K562 (cell line): ENCODE measurements around the gene NMRK2. TPM values are rescaled to one million over a fixed set of nuclear protein-coding genes. Genes with fewer than 3 reads are reported as not detected.
A peak's percentile ranks its signal among the peaks of the same experiment; 100 is the strongest.

Experiments used
- ATAC-seq: fragments of 200-7000 bp; cut with Tn5 transposase; 3 replicates; pipeline ENCODE4 v1.9.1; 2020; ENCODE audit warnings: moderate library complexity
- BruUV-seq: library from RNA; stranded (reverse); fragments of 400-500 nt; replicated peaks from 2 replicates; lab custom pipeline; 2021; lab: Mats Ljungman, UMichigan
- CTCF ChIA-PET: fragments of 300-600 bp; formaldehyde crosslinking; extraction: SDS; loops from one replicate; lab custom pipeline; 2021; ENCODE audit warnings: low intra/inter-chr PET ratio; lab: Yijun Ruan, JAX
- POLR2A ChIA-PET: fragments of 300-600, 350-650 bp; sonication (Branson Sonifier 250); formaldehyde crosslinking; extraction: SDS; loops from one replicate; lab custom pipeline; 2021; ENCODE audit warnings: antibody characterized with exemption, inconsistent platforms; lab: Yijun Ruan, JAX
- DNase-seq, 4 experiments: peaks; one replicate each; pipeline versions ENCODE4 v3.0.0 to v3.0.0-alpha.2; 2011 to 2018; ENCODE audit warnings: low spot score in 3 of 4, mixed read lengths in 3 of 4; ENCODE audit errors: extremely low read depth in 1 of 4
- FAIRE-seq: peaks from 2 replicates; lab custom pipeline; 2011; peaks lifted over from hg19 to GRCh38; lab: Jason Lieb, UNC
- H2AFZ ChIP-seq: 2 replicates; pipeline ENCODE4 v1.6.0; 2011; ENCODE audit warnings: low read depth, low read length, control low read depth, inconsistent platforms
- H3K27ac ChIP-seq: fragments of 200-600 bp; 3 replicates; pipeline ENCODE4 v1.8.0; 2011; ENCODE audit warnings: low read depth, mild to moderate bottlenecking, control low read depth, inconsistent platforms, low read length, moderate library complexity, mixed read lengths; ENCODE audit errors: extremely low read depth
- H3K27me3 ChIP-seq, 2 experiments: fragments of 300-600 bp in 1 of 2; 2 replicates in 1 of 2; 3 replicates in 1 of 2; pipeline versions ENCODE4 v1.6.0 to v1.8.0; 2011; ENCODE audit warnings: inconsistent platforms in 2 of 2, low read length in 2 of 2, mild to moderate bottlenecking in 1 of 2, mixed read lengths in 1 of 2, moderate library complexity in 1 of 2; ENCODE audit not compliant: control insufficient read depth in 2 of 2, insufficient read depth in 2 of 2
- H3K36me3 ChIP-seq: fragments of 300-600 bp; 3 replicates; pipeline ENCODE4 v1.8.0; 2011; ENCODE audit warnings: mild to moderate bottlenecking, low read length, inconsistent platforms; ENCODE audit not compliant: control insufficient read depth, insufficient read depth
- H3K4me1 ChIP-seq, 2 experiments: fragments of 200-600 bp in 1 of 2; replicated peaks in 1 of 2; 2 replicates in 1 of 2; 3 replicates in 1 of 2; pipeline versions ENCODE4 v1.5.1 to v1.8.0; 2011; ENCODE audit warnings: inconsistent platforms in 2 of 2, low read length in 2 of 2, mild to moderate bottlenecking in 1 of 2, mixed read lengths in 1 of 2, moderate library complexity in 1 of 2; ENCODE audit not compliant: control insufficient read depth in 2 of 2, insufficient read depth in 2 of 2
- H3K4me2 ChIP-seq: 2 replicates; pipeline ENCODE4 v1.6.1; 2011; ENCODE audit warnings: low read length, control low read depth, inconsistent platforms, mixed read lengths; ENCODE audit not compliant: insufficient read depth
- H3K4me3 ChIP-seq: fragments of 200-600 bp; sonication (generic), shearing (Covaris generic); 2 replicates; pipeline ENCODE4 v1.5.1; 2016; ENCODE audit warnings: control low read depth, inconsistent platforms
- H3K79me2 ChIP-seq: fragments of 200-600 bp; 3 replicates; pipeline ENCODE4 v1.8.0; 2011; ENCODE audit warnings: low read length, inconsistent platforms; ENCODE audit not compliant: control insufficient read depth, insufficient read depth
- H3K9ac ChIP-seq, 2 experiments: 2 replicates each; pipeline versions ENCODE4 v1.6.0 to v1.6.1; 2011; ENCODE audit warnings: low read depth in 2 of 2, low read length in 2 of 2, control low read depth in 1 of 2, inconsistent platforms in 1 of 2, mild to moderate bottlenecking in 1 of 2, mixed read lengths in 1 of 2; ENCODE audit not compliant: insufficient read depth in 1 of 2
- H3K9me1 ChIP-seq: one replicate; pipeline ENCODE4 v1.6.0; 2011; ENCODE audit warnings: inconsistent platforms, mild to moderate bottlenecking, low read length, moderate library complexity; ENCODE audit not compliant: control insufficient read depth, insufficient read depth
- H3K9me3 ChIP-seq: replicated peaks from 2 replicates; pipeline ENCODE4 v1.5.1; 2011; ENCODE audit warnings: low read depth, low read length, inconsistent platforms; ENCODE audit not compliant: control insufficient read depth, insufficient read depth
- H4K20me1 ChIP-seq: replicated peaks from 2 replicates; pipeline ENCODE4 v1.6.1; 2011; ENCODE audit warnings: low read length, inconsistent platforms, mixed read lengths; ENCODE audit not compliant: control insufficient read depth, insufficient read depth
- ARID3B ChIP-seq: fragments of 250-450 bp; sonication (Bioruptor Pico); IDR thresholded peaks from 2 replicates; pipeline ENCODE4 v1.4.0; 2020; ENCODE audit warnings: borderline replicate concordance
- CHD1 ChIP-seq: fragments of 200-600 bp; sonication (generic); IDR thresholded peaks from one replicate; pipeline ENCODE4 v1.6.1; 2012; ENCODE audit warnings: mild to moderate bottlenecking, moderate library complexity, low read length, inconsistent platforms
- CHD2 ChIP-seq: IDR thresholded peaks from 2 replicates; pipeline ENCODE4 v1.6.1; 2011; ENCODE audit warnings: low read depth, low read length
- CREB3L1 ChIP-seq: fragments of 450-650 bp; IDR thresholded peaks from 2 replicates; pipeline ENCODE4 v1.6.1; 2014; ENCODE audit warnings: low read depth, mild to moderate bottlenecking, moderate library complexity, borderline replicate concordance
- CSDE1 ChIP-seq, 2 experiments: fragments of 450-650 bp; IDR thresholded peaks; 2 replicates each; pipeline ENCODE4 v1.6.1; 2016; ENCODE audit warnings: mild to moderate bottlenecking in 1 of 2
- DMBX1 ChIP-seq: fragments of 250-450 bp; sonication (Bioruptor Pico); IDR thresholded peaks from 2 replicates; pipeline ENCODE4 v1.8.0; 2022; ENCODE audit warnings: inconsistent platforms, mild to moderate bottlenecking, moderate library complexity, borderline replicate concordance
- HDAC6 ChIP-seq: IDR thresholded peaks from 2 replicates; pipeline ENCODE4 v1.6.1; 2012; ENCODE audit warnings: low read depth, mild to moderate bottlenecking, control low read depth, inconsistent platforms, low read length, moderate library complexity
- MIER1 ChIP-seq: fragments of 450-650 bp; IDR thresholded peaks from 2 replicates; pipeline ENCODE4 v1.6.1; 2016; ENCODE audit warnings: antibody characterized with exemption, mild to moderate bottlenecking, low read depth
- OTX1 ChIP-seq: fragments of 450-650 bp; formaldehyde crosslinking; IDR thresholded peaks from 2 replicates; pipeline ENCODE4 v1.4.0; 2022; ENCODE audit warnings: mild to moderate bottlenecking
- POLR2B ChIP-seq: fragments of 450-650 bp; IDR thresholded peaks from 2 replicates; pipeline ENCODE4 v1.6.1; 2018; ENCODE audit warnings: low read depth; ENCODE audit not compliant: partially characterized antibody
- PTBP1 ChIP-seq: fragments of 200-400 bp; formaldehyde crosslinking; IDR thresholded peaks from 2 replicates; pipeline ENCODE4 v1.6.1; 2017; ENCODE audit warnings: low read depth, low read length
- RBM39 ChIP-seq: fragments of 200-400 bp; formaldehyde crosslinking; optimal IDR thresholded peaks from 2 replicates; pipeline ENCODE3; 2018; ENCODE audit warnings: low read depth, low read length
- TCF7 ChIP-seq: sonication (generic); IDR thresholded peaks from 2 replicates; pipeline ENCODE4 v1.6.1; 2016; ENCODE audit warnings: antibody characterized with exemption, borderline replicate concordance
- ZEB2 ChIP-seq: fragments of 450-650 bp; IDR thresholded peaks from 2 replicates; pipeline ENCODE4 v1.6.1; 2016
- ZNF586 ChIP-seq: fragments of 450-650 bp; formaldehyde crosslinking; conservative IDR thresholded peaks from 2 replicates; pipeline ENCODE4 v1.4.0; 2020; ENCODE audit warnings: mild to moderate bottlenecking, moderate library complexity
- WGBS: fragments of 100-300 bp; shearing (Covaris generic); methylation state at CpG from one replicate; pipeline ENCODE4 v1.1.6; 2016; ENCODE audit warnings: low coverage, mixed read lengths; ENCODE audit not compliant: insufficient coverage; ENCODE audit errors: missing lambda C conversion rate; 5-methylcytosine and 5-hydroxymethylcytosine counted together
- in situ Hi-C: fragments of 300-500 bp; cut with MboI; formaldehyde crosslinking; loops from 4 replicates; pipeline ENCODE4 v1.15.0; 2018; ENCODE audit warnings: inconsistent platforms, mixed read lengths
- intact Hi-C: fragments of 100-400 bp; cut with micrococcal nuclease; formaldehyde crosslinking; loops from 2 replicates; pipeline ENCODE4 v1.14.2; 2022
- polyA plus RNA-seq, 8 experiments: library from polyadenylated mRNA; depleted of rRNA in 4 of 8; stranded (reverse) in 5 of 8; unstranded in 3 of 8; fragments of >200 nt; fragmentation: Nextera tagmentation in 2 of 8; fragmentation: Illumina TruSeq in 1 of 8; extraction: Ambion mirVana in 2 of 8; extraction: Trizol in 1 of 8; gene quantifications; 2 replicates each; pipeline versions ENCODE4 v1.2.1 to v1.2.3, GENCODE V29; 2011 to 2014; ENCODE audit warnings: inconsistent platforms in 1 of 8, missing spikeins in 1 of 8
- total RNA-seq, 7 experiments: library from RNA; depleted of rRNA in 6 of 7; stranded (reverse); fragments of >200 nt in 6 of 7; fragmentation: Illumina TruSeq in 2 of 7; extraction: Trizol in 2 of 7; gene quantifications; 2 replicates each; pipeline versions ENCODE4 v1.2.1 to v1.2.3, GENCODE V29; 2011 to 2021; ENCODE audit warnings: low replicate concordance in 1 of 7
- TF ChIP-seq, protein P1 (sequence below): fragments of 250-450 bp; sonication (Bioruptor Pico); IDR thresholded peaks from 2 replicates; pipeline ENCODE4 v1.8.0; 2022; ENCODE audit warnings: inconsistent platforms, mild to moderate bottlenecking, moderate library complexity, borderline replicate concordance
- TF ChIP-seq, protein P2 (sequence below): fragments of 450-650 bp; IDR thresholded peaks from 2 replicates; pipeline ENCODE4 v1.7.1; 2018; ENCODE audit warnings: mild to moderate bottlenecking, low read depth; ENCODE audit not compliant: partially characterized antibody

Gene NMRK2
- total and polyA plus RNA-seq, 9 of the 15 experiments (the other 6 are each of a cell fraction or from before 2014, with no cell fraction given) = not detected

GRCh38 chr19:3990815-3991117 lies 57.9 kb downstream of the NMRK2 start:
- ATAC-seq (no peak), DNase-seq (no peak), FAIRE-seq (no peak)
- Histone ChIP-seq H2AFZ (peak overlapping the region; percentile 69), H4K20me1 (no peaks in the 10 kb centered on the region), H3K36me3 (no peaks in the 10 kb centered on the region), H3K4me2 (0 out of 2 replicates have a peak overlapping the region, but pooled peaks have one; percentile 68), H3K79me2 (no peaks in the 10 kb centered on the region), H3K4me3 (no peak overlapping the region), H3K9ac (peak overlapping the region in 1 of 2 experiments; percentile 51; a peak in 1 of 4 replicates), H3K9me1 (no peaks in the 10 kb centered on the region), H3K4me1 (peaks cover 12 to 17% of the 10 kb centered on the region in 2 experiments; a peak in 4 of 5 replicates), H3K9me3 (0 out of 2 replicates have a peak, but pooled peaks cover 2% of the 10 kb centered on the region), H3K27ac (peak overlapping the region; percentile 33; the same call in 2 of the 3 replicates), H3K27me3 (no peaks in the 10 kb centered on the region)
- WGBS = 49% methylated on average over 3 of the region's 3 CpGs
- no TSS peak for BruUV-seq
- ChIA-PET POLR2A (interaction anchor here (0.7 to 1.2 kb wide), 4 partner anchors 12 to 40 kb away, joined by 4 to 9 read pairs (median 4); partner anchors contain the start of genes DAPK3 and PIAS4), CTCF (no interaction called here)
- intact Hi-C loops = no loop called here
- in situ Hi-C loops = no loop called here
- TF ChIP-seq CHD1 (no peak), PTBP1 (no peak), TCF7 (no peak), POLR2B (peak; percentile 16), CSDE1 (IDR thresholded peaks at IDR 0.05) (peak in 1 of 2 experiments; percentile 71; a peak in 1 of 4 replicates), ZEB2 (0 out of 2 replicates have a peak, but pooled peaks have one; percentile 21), MIER1 (0 out of 2 replicates have a peak, but pooled peaks have one; percentile 62), CREB3L1 (no peak), ARID3B (no peak), ZNF586 (no peak), OTX1 (CRISPR knock-in tag) (0 out of 2 replicates have a peak, but pooled peaks have one; percentile 46), DMBX1 (CRISPR knock-in tag) (no peak), HDAC6 (no peak), CHD2 (no peak), RBM39 (no peak)
- TF ChIP-seq, protein P1, sequence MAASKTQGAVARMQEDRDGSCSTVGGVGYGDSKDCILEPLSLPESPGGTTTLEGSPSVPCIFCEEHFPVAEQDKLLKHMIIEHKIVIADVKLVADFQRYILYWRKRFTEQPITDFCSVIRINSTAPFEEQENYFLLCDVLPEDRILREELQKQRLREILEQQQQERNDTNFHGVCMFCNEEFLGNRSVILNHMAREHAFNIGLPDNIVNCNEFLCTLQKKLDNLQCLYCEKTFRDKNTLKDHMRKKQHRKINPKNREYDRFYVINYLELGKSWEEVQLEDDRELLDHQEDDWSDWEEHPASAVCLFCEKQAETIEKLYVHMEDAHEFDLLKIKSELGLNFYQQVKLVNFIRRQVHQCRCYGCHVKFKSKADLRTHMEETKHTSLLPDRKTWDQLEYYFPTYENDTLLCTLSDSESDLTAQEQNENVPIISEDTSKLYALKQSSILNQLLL (CRISPR knock-in tag) = no peak
- TF ChIP-seq, protein P2, sequence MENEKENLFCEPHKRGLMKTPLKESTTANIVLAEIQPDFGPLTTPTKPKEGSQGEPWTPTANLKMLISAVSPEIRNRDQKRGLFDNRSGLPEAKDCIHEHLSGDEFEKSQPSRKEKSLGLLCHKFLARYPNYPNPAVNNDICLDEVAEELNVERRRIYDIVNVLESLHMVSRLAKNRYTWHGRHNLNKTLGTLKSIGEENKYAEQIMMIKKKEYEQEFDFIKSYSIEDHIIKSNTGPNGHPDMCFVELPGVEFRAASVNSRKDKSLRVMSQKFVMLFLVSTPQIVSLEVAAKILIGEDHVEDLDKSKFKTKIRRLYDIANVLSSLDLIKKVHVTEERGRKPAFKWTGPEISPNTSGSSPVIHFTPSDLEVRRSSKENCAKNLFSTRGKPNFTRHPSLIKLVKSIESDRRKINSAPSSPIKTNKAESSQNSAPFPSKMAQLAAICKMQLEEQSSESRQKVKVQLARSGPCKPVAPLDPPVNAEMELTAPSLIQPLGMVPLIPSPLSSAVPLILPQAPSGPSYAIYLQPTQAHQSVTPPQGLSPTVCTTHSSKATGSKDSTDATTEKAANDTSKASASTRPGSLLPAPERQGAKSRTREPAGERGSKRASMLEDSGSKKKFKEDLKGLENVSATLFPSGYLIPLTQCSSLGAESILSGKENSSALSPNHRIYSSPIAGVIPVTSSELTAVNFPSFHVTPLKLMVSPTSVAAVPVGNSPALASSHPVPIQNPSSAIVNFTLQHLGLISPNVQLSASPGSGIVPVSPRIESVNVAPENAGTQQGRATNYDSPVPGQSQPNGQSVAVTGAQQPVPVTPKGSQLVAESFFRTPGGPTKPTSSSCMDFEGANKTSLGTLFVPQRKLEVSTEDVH = no peak
